NCI-H446 (cell line): ENCODE measurements around the gene NMNAT3.

ENCODE experiments used
- DNase-seq, 2 experiments: peaks; one replicate each; lab custom pipeline; 2025; lab: John Stamatoyannopoulos, UW

NMNAT3 gene

DNA sequence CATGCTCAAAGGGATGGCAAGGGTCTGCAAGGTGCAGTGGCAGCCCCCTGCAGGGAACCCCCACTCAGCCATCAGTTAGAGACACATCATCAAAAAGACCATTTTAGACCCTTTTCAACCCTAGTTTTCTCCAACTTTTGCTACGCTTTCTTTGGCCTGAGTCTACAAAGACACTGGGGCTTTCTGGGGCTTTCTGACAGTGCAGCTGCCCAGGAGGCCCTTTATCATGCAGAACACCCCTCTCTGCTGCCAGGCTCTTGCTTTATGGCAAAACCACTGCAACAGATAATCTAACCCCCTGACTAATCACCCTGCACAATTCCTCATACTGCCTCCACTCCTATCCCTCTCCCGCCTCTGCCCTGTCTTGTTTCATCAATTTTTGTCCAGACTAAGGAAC is 2.4 kb downstream of the NMNAT3 start:
- no peak for DNase-seq

GRCh38 chr3:139674571-139675260 is 3.1 kb downstream of the NMNAT3 start:
- no peak for DNase-seq

DNA sequence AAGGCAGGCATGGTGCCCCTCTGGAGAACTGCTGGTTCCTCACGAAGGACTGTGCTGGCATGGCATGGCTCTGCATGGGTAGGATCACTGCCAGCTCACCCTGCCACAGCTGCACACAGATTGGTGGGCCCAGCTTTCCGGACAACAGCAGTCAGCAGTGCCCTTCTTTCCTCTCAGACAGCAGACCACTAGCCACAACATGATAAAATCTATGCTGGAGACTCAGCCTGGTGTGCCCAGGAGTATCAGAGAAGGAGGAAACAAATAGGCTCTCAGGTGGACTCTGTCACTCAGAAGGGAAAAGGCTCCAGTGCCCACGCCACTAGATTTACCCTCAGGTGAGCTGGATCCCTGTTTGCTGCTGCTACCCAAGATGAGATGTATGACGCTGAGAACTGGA is 4.9 kb downstream of the NMNAT3 start:
- no peak for DNase-seq

DNA sequence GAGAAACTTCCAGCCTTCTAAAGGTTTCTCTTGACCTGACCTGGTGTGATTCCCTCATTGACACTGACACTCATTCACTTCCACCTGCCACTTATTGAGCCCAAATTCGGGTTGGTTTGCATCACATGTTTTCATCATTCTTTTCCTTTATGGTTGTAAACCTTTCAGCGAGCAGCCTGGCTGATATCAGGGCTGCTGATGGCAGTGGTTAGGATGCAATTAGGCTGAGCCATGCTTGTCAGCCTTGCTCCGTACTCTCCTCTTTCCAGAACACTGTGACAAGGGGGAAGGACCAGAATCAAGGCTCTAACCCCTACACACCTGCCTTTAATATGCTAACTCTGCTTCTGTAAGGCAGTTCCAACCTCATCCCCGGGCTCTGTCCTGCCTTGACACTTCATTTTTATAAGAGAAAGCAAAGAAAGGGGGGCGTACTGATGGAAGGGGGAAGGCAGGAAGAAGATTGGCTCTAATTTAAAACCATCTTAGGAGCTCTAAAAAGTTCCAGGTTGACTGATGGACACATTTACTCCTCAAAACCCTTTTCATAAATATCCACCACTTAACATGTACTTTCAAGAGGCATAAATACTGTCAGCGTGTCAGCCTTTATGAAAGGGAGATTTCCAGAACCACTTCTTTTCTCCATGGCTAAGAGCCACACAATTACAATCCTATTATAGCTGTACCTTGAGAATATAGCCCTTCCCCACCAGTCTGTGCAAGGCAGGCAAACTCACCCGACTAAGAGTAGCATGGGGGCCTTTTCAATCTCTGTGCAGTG is 5.7 kb downstream of the NMNAT3 start:
- DNase-seq: no peak

DNA sequence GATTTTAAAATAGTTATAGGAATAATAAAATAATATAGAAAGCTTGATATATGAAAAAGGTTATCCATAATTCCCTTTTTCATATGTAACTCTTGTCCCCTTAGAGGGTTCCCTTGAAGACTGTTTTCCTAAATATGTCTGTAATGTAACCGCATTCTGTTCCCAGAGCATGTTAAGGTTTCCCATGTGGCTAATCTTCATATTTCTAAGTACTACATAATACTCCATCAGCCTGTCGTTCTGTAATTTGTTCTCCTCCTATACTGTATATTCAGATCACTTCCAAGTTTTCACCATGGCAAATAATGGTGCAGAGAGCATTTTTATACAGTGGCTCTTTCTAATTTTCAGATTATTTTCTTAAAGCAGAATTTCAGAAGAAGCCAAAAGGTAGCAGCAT is 6.7 kb downstream of the NMNAT3 start:
- DNase-seq: no peak

DNA sequence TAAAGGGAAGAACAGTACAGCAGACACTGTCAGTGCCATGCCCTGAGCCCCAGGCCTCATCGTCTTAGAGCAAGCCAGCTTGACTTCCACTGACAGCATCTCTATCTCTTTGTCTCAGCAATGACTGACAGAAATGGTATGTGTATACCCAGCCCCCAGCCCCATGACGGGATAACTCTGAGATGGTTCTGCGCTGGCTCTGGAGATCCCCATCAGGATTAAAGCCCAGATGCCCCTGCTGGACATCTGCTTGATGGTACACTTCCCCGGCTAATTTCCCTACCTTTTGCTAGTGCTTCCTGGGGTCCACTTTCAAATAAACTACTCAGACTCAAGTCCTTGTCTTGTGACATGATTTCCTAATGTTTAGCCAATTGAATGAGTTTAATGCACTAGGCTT is 7.6 kb downstream of the NMNAT3 start:
- no peak for DNase-seq

DNA sequence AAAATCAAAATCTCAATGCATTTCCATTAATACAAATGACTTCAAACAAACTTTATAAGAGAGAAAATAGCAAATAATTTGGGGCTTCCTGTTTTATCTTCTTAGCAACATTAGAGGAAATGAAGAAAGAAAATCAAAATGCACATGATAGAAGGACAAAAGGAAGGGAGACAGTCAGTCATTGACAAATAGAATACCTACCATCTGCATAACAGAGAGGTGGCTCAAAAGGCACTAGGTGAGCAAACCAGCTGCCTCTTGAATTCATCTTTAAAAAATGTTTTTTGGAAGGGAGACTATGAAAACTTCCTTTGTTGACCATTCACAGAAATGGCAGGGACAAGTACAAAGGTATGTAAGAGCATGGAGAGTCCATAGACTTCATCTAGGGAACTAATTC is 9.4 kb downstream of the NMNAT3 start:
- DNase-seq: no peak

GRCh38 chr3:139664958-139665357 is 12.8 kb downstream of the NMNAT3 start:
- DNase-seq: no peak

- DNase-seq: no peak
Observed at GRCh38 chr3:139660269-139660668, 17.5 kb downstream of the NMNAT3 start.

DNA sequence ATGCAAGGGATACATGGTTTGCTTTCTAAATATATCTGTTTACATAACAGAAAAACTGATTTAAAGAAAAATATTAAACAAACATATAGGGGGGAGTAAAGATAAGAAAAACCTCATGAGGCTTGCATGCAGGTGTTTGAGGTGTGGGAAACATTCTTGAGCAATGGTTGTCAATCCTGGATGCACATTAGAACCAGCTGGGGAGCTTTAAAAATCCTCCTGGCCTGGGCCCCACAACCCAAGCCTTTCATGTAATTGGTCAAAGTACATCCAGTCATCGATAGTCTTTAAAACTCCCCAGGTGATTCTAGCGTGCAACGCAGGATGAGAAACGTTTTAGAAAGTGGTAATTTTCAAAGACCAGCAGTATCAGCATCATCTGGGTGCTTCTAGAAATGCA is 18.3 kb downstream of the NMNAT3 start:
- DNase-seq: no peak

- DNase-seq: no peak
Observed at GRCh38 chr3:139657936-139658335, 19.8 kb downstream of the NMNAT3 start.

DNA sequence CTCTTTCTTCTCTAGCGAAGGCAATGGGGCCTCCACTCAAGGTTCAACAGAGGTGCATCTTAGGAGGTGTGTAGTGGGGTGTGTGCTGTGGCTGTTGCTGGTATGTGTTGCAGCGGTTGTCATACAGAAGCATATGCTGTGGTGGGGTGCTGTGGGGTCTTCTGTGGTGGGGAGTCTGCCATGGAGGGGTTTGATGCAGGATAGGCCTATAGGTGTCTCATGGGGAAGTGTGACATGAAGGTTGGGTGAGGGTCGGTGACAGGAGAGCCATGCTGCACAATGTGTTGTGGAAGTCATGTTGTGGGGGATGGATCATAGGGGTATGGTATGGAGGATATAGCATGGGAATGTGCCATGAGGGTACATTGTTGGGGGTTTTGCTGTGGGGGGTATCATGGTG is 20.3 kb downstream of the NMNAT3 start:
- DNase-seq: no peak

DNA sequence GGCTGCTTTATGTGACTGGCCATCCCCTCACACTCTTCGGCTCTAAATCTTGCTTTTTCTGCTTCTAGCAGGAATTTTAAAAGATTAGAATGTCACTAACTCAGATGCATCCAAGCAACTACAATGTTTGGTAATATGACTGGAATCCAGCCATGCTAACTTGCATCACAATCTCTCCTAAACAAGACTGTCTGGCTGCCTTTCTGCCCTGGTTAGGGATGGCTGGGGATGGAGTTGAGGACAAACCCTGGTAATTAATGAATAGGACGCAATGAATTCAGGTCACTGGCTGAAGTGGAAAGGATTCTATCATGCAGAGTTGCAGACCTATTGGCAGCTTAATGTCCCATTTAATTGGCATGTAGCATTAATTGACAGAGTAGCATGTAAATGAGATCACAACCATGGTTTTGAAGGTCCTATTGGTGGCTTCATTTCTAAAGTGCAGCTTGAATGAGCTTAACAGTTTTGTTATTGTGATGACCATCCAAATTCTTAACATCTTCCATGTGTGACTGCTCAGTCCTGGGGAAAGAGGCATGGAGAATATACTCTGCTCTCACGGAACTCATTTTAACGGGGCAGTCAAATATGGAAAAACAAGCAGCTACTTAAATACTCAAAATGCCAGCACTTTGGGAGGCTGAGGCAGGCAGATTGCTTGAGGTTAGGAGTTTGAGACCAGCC is 21.7 kb downstream of the NMNAT3 start:
- no peak for DNase-seq

- no peak for DNase-seq
Observed at GRCh38 chr3:139654637-139655365, 23.0 kb downstream of the NMNAT3 start.

DNA sequence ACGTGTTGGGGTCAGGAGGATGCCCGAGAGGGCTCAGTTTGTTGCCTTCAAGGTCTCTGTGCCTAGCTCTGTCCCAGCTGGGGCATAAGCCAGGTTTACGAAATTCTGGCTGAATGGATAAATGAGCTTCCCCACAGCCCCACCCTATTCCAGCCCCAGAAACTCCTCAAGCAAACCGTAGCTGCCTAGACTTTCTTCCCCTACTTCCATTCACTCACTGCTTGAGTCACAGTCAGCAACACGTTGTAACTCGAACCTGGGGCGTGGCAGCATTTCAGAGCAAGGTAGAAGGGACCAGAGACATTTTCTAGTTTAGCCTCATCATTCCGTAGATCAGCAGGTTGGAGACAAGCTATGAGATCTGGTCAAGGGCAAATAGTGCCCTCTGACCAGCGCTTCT is 24.2 kb downstream of the NMNAT3 start:
- DNase-seq: no peak

- DNase-seq: no peak
Observed at GRCh38 chr3:139652561-139652960, 25.2 kb downstream of the NMNAT3 start.

- DNase-seq: no peak
Observed at GRCh38 chr3:139647866-139648435, 29.8 kb downstream of the NMNAT3 start.

GRCh38 chr3:139646512-139646911 is 31.3 kb downstream of the NMNAT3 start:
- DNase-seq: no peak

DNA sequence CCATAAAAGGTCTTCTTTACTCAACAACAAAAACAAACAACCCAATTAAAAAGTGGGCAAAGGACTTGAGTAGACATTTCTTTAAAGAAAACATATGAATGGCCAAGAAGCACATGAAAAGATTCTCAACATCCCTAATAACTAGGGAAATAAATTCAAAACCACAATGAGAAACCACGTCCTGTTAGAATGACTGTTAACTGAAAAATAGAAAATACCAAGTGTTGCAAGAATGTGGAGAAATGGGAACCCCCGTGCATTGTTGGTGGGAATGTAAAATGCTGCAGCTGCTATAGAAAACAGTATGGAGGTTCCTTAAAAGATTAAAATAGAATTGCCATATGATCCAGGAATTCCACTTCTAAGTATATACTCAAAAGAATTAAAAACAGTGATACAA is 34.8 kb downstream of the NMNAT3 start:
- no peak for DNase-seq

DNA sequence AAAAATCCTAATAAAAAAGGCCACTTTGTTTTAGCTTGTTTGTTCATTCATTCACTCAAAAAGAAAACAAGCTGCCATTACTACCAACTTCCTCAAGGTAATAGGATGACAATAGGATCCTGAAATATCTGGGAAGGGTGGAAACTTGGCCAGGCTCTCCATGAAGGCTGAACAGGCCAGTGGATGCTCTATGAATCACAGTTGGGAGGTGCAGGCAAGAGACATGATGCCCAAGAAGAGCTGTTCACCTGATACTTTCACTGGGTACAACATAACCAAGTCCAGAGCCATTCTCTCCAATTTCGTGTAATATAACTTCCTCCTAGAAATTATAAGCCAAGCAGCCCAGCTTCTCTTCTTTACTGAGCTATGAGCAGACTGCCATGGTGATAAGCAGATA is 37.3 kb downstream of the NMNAT3 start:
- no peak for DNase-seq

DNA sequence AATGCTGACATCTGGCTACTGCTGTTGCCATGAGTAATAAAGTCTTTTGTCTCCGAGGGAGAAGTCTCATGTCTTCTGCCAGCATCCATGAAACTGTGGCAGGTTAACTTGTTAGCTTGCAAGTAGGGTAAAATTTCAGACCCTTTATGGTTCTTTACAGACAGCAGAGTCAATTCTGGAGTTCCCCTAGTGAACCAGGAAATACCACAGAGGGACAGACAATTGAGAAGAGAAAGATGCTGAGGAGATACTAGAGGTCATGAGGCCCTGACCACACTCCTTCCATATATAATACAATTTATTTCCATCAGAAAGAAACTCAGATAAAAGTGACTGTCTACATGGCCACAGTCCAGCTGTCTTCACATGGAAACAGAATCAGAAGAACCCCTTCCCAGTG is 38.1 kb downstream of the NMNAT3 start:
- DNase-seq: peak in 1 of 2 experiments; percentile 34

GRCh38 chr3:139638518-139638917 is 39.3 kb downstream of the NMNAT3 start:
- DNase-seq: no peak
